KMS-11 (cell line): Measurements from ENCODE around the gene RAMP1.

Experiments used
- H2AFZ ChIP-seq: fragments of 200-600 bp; sonication (generic); 2 replicates; pipeline ENCODE4 v1.6.1; 2016; ENCODE audit warnings: antibody characterized with exemption, mixed run types, low read depth
- H3K27ac ChIP-seq: fragments of 200-600 bp; sonication (generic); 2 replicates; pipeline ENCODE4 v1.6.1; 2016; ENCODE audit warnings: mild to moderate bottlenecking, mixed run types
- H3K27me3 ChIP-seq: fragments of 200-600 bp; sonication (generic); 2 replicates; pipeline ENCODE4 v1.6.1; 2017; ENCODE audit warnings: mild to moderate bottlenecking, low read depth, mixed run types, moderate library complexity; ENCODE audit not compliant: insufficient read depth
- H3K36me3 ChIP-seq: fragments of 200-600 bp; sonication (generic); 2 replicates; pipeline ENCODE4 v1.6.1; 2017; ENCODE audit warnings: mild to moderate bottlenecking, mixed run types; ENCODE audit not compliant: insufficient read depth
- H3K4me1 ChIP-seq: fragments of 200-600 bp; sonication (generic); 2 replicates; pipeline ENCODE4 v1.6.1; 2016; ENCODE audit warnings: mild to moderate bottlenecking, low read depth, mixed run types; ENCODE audit not compliant: poor library complexity, severe bottlenecking
- H3K4me2 ChIP-seq: fragments of 200-600 bp; sonication (generic); 2 replicates; pipeline ENCODE4 v1.7.0; 2016; ENCODE audit warnings: mild to moderate bottlenecking, mixed run types
- H3K4me3 ChIP-seq: fragments of 200-600 bp; sonication (generic); IDR thresholded peaks from 2 replicates; pipeline ENCODE4 v1.6.1; 2017; ENCODE audit warnings: low read depth, low read length, mixed read lengths; ENCODE audit not compliant: insufficient read depth
- H3K79me2 ChIP-seq: fragments of 200-600 bp; sonication (generic); 2 replicates; pipeline ENCODE4 v1.6.1; 2016; ENCODE audit warnings: low read depth, mixed run types; ENCODE audit not compliant: insufficient read depth
- H3K9ac ChIP-seq: fragments of 200-600 bp; sonication (generic); 2 replicates; pipeline ENCODE4 v1.6.1; 2016; ENCODE audit warnings: mild to moderate bottlenecking, mixed run types
- H4K20me1 ChIP-seq: fragments of 200-600 bp; sonication (generic); 2 replicates; pipeline ENCODE4 v1.6.1; 2016; ENCODE audit warnings: mild to moderate bottlenecking, mixed run types; ENCODE audit not compliant: insufficient read depth
- TF ChIP-seq, protein P1 (sequence below): fragments of 200-600 bp; sonication (generic); conservative IDR thresholded peaks from 2 replicates; pipeline ENCODE4 v1.6.1; 2017; ENCODE audit warnings: low read depth, mild to moderate bottlenecking, antibody characterized with exemption, low read length, moderate library complexity, mixed read lengths

The RAMP1 gene

GRCh38 chr2:237859533-237860272, at the start of gene RAMP1:
RAMP1 (plus strand) TSS chr2:237859623; CDS start chr2:237859676, 53 bp downstream.
- no peaks in the 10 kb centered on the region for H3K27me3 ChIP-seq
- H3K36me3 ChIP-seq: no peaks in the 10 kb centered on the region
- no peaks in the 10 kb centered on the region for H4K20me1 ChIP-seq
- no peak within 1 kb of the TSS for H3K4me3 ChIP-seq
- TF ChIP-seq, protein P1, sequence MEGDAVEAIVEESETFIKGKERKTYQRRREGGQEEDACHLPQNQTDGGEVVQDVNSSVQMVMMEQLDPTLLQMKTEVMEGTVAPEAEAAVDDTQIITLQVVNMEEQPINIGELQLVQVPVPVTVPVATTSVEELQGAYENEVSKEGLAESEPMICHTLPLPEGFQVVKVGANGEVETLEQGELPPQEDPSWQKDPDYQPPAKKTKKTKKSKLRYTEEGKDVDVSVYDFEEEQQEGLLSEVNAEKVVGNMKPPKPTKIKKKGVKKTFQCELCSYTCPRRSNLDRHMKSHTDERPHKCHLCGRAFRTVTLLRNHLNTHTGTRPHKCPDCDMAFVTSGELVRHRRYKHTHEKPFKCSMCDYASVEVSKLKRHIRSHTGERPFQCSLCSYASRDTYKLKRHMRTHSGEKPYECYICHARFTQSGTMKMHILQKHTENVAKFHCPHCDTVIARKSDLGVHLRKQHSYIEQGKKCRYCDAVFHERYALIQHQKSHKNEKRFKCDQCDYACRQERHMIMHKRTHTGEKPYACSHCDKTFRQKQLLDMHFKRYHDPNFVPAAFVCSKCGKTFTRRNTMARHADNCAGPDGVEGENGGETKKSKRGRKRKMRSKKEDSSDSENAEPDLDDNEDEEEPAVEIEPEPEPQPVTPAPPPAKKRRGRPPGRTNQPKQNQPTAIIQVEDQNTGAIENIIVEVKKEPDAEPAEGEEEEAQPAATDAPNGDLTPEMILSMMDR: no peak
- peaks cover 6% of the 10 kb centered on the region for H3K4me1 ChIP-seq
- H3K27ac ChIP-seq: no peak within 1 kb of the TSS
- no peak within 1 kb of the TSS for H3K9ac ChIP-seq
- H3K4me2 ChIP-seq: no peak within 1 kb of the TSS
- H2AFZ ChIP-seq: no peak within 1 kb of the TSS
- no peaks in the 10 kb centered on the region for H3K79me2 ChIP-seq

DNA sequence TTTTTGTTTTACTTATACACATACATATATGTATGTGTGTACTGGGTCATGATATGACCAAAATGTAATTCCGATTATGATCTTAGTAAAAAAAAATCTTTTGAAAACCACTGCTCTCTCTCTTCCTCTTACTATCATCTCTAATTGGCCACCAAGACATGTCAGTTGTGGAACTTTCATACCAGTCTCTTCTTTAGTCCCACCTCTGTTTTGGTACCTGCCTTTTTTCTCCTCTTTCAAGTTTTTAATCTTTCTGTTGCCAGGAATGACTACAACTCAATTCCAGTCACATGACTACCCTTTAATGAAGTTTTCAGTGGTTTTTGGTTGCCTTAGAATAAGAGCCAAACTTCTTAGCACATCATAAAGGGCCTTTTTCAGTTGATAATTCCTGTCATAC, 43.8 kb upstream of the RAMP1 start:
- H3K79me2 ChIP-seq: no peaks in the 10 kb centered on the region
- H3K36me3 ChIP-seq: no peaks in the 10 kb centered on the region
- H3K27me3 ChIP-seq: no peaks in the 10 kb centered on the region
- H3K4me3 ChIP-seq: no peak overlapping the region
- TF ChIP-seq, protein P1: no peak
- no peaks in the 10 kb centered on the region for H3K4me1 ChIP-seq
- H3K27ac ChIP-seq: no peak overlapping the region
- no peaks in the 10 kb centered on the region for H4K20me1 ChIP-seq
- no peak overlapping the region for H2AFZ ChIP-seq
- no peak overlapping the region for H3K4me2 ChIP-seq
- H3K9ac ChIP-seq: no peak overlapping the region

DNA sequence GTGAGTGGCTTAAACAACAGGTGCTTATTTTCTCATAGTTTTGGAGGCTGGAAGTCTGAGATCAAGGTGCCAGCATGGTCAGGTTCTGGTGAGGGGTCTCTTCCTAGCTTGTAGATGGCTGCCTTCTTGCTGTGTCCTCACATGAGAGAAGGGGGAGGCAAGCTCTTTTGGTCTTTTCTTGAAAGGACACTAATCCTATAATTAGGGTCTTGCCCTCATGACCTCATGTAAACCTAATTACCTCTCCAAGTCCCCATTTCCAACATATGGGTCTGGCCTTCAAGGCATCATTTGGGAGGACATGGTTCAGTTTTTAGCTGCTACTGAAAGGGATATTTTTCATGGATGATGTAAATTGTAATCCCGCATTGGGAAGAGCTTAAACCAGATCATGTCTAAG, 42.9 kb upstream of the RAMP1 start:
- Histone ChIP-seq H3K9ac (no peak overlapping the region), H3K79me2 (no peaks in the 10 kb centered on the region), H3K4me3 (no peak overlapping the region), H3K4me2 (no peak overlapping the region), H3K4me1 (no peaks in the 10 kb centered on the region), H2AFZ (no peak overlapping the region), H3K27me3 (no peaks in the 10 kb centered on the region), H3K36me3 (no peaks in the 10 kb centered on the region), H4K20me1 (no peaks in the 10 kb centered on the region), H3K27ac (no peak overlapping the region)
- TF ChIP-seq, protein P1: no peak

GRCh38 chr2:237818066-237818473, 41.4 kb upstream of the RAMP1 start:
- Histone ChIP-seq H3K9ac (no peak overlapping the region), H3K27ac (no peak overlapping the region), H2AFZ (no peak overlapping the region), H3K4me1 (no peaks in the 10 kb centered on the region), H3K4me2 (no peak overlapping the region), H3K79me2 (no peaks in the 10 kb centered on the region), H3K36me3 (no peaks in the 10 kb centered on the region), H3K4me3 (no peak overlapping the region), H4K20me1 (no peaks in the 10 kb centered on the region), H3K27me3 (no peaks in the 10 kb centered on the region)
- TF ChIP-seq, protein P1: no peak
